Sciatic nerve (tissue), 2 donors: ENCODE data around the gene PKNOX2. TPM values are rescaled to one million over a fixed set of nuclear protein-coding genes. Genes with fewer than 3 reads are reported as not detected.

Experiments
- ATAC-seq: fragments of 200-7000 bp; cut with Tn5 transposase; one replicate; pipeline ENCODE4 v1.9.1; 2020; ENCODE audit warnings: mild to moderate bottlenecking, moderate library complexity
- DNase-seq: peaks from one replicate; pipeline ENCODE4 v3.0.0-alpha.2; 2020; ENCODE audit warnings: low spot score
- intact Hi-C: fragments of 100-400 bp; cut with DNase I; formaldehyde crosslinking; loops from one replicate; pipeline ENCODE4 v1.14.2; 2022
- total RNA-seq: library from RNA; stranded (reverse); fragmentation: NEBNext Ultra II Directional; extraction: Animal tissue kit (Norgen Biotek cat#: 25700); gene quantifications from one replicate; pipeline ENCODE4 v1.2.1, GENCODE V29; 2021
- donor health status: DM: no; HTN: no; CAD: no.
- donor health status: DM: no; HTN: no; CAD: no.

PKNOX2 gene
- total RNA-seq: 17.3 TPM

- DNase-seq (peak; percentile 92), ATAC-seq (peak; percentile 85)
- intact Hi-C loops: loop anchor here (5.0 kb wide), 1 partner anchor 183 kb away; no protein-coding TSS in a partner anchor
These were observed at the start of gene PKNOX2 for GRCh38 chr11:125164422-125165110. PKNOX2 (plus strand) TSS chr11:125164751; CDS start chr11:125351306, 186,555 bp downstream.

GRCh38 chr11:125117429-125117828 lies 47.1 kb upstream of the PKNOX2 start:
- intact Hi-C loops: no loop called here
- no peak for DNase-seq
- no peak for ATAC-seq

- peak; percentile 77 for ATAC-seq
- intact Hi-C loops: no loop called here
- DNase-seq: no peak
These were observed 41.2 kb upstream of the PKNOX2 start for GRCh38 chr11:125123194-125123946.

- DNase-seq: peak; percentile 64
- peak; percentile 94 for ATAC-seq
- intact Hi-C loops: no loop called here
These were observed 40.5 kb upstream of the PKNOX2 start for GRCh38 chr11:125123947-125124617.

- intact Hi-C loops: no loop called here
These were observed 39.9 kb upstream of the PKNOX2 start for GRCh38 chr11:125124618-125124992.

GRCh38 chr11:125128450-125128849 lies 36.1 kb upstream of the PKNOX2 start:
- intact Hi-C loops: no loop called here
- DNase-seq: no peak
- ATAC-seq: no peak

More at GRCh38 chr11:125124618-125124992, 39.9 kb upstream of the PKNOX2 start:
- DNase-seq: no peak
- ATAC-seq: no peak

GRCh38 chr11:125129316-125129993 lies 35.1 kb upstream of the PKNOX2 start:
- ATAC-seq: no peak
- intact Hi-C loops: no loop called here
- no peak for DNase-seq

GRCh38 chr11:125132071-125132470 lies 32.5 kb upstream of the PKNOX2 start:
- intact Hi-C loops: no loop called here
- DNase-seq (no peak), ATAC-seq (no peak)

- no peak for DNase-seq
- ATAC-seq: no peak
- intact Hi-C loops: no loop called here
These were observed 32.0 kb upstream of the PKNOX2 start for GRCh38 chr11:125132596-125132995.

- no peak for DNase-seq
- ATAC-seq: no peak
- intact Hi-C loops: no loop called here
These were observed 28.6 kb upstream of the PKNOX2 start for GRCh38 chr11:125136001-125136400.

GRCh38 chr11:125138966-125139365 lies 25.6 kb upstream of the PKNOX2 start:
- no peak for ATAC-seq
- intact Hi-C loops: no loop called here
- no peak for DNase-seq

GRCh38 chr11:125139778-125140177 lies 24.8 kb upstream of the PKNOX2 start:
- intact Hi-C loops: no loop called here
- no peak for ATAC-seq
- DNase-seq: no peak

GRCh38 chr11:125140233-125140632 lies 24.3 kb upstream of the PKNOX2 start:
- ATAC-seq (no peak), DNase-seq (no peak)
- intact Hi-C loops: no loop called here

GRCh38 chr11:125141178-125141577 lies 23.4 kb upstream of the PKNOX2 start:
- ATAC-seq (no peak), DNase-seq (no peak)
- intact Hi-C loops: no loop called here

GRCh38 chr11:125141686-125142535 lies 22.6 kb upstream of the PKNOX2 start:
- ATAC-seq (peak; percentile 84), DNase-seq (peak; percentile 69)
- intact Hi-C loops: no loop called here

GRCh38 chr11:125146232-125146631 lies 18.3 kb upstream of the PKNOX2 start:
- no peak for DNase-seq
- ATAC-seq: no peak
- intact Hi-C loops: no loop called here

GRCh38 chr11:125147280-125147679 lies 17.3 kb upstream of the PKNOX2 start:
- intact Hi-C loops: no loop called here
- DNase-seq (no peak), ATAC-seq (no peak)

GRCh38 chr11:125148011-125148410 lies 16.5 kb upstream of the PKNOX2 start:
- intact Hi-C loops: no loop called here
- ATAC-seq: no peak
- DNase-seq: no peak

GRCh38 chr11:125148743-125149142 lies 15.8 kb upstream of the PKNOX2 start:
- ATAC-seq (no peak), DNase-seq (no peak)
- intact Hi-C loops: no loop called here
